ENCODE data around the gene TRAF6. TPM values are rescaled to one million over a fixed set of nuclear protein-coding genes. Genes with fewer than 3 reads are reported as not detected.

Gene TRAF6
- total and polyA plus RNA-seq, 2 experiments from 2014 or later = 4.2 to 10.5 TPM

- H3K4me3 ChIP-seq = no peak overlapping the region
- Mint-ChIP-seq H3K4me1 (no peaks in the 10 kb centered on the region), H3K4me3 (no peak overlapping the region), H3K36me3 (ENCODE audit: low read depth) (peaks cover 19% of the 10 kb centered on the region; the same call in 2 of the 3 replicates), H3K27ac (no peak overlapping the region), H3K27me3 (ENCODE audit: insufficient read depth, low read depth, poor library complexity) (no peaks in the 10 kb centered on the region), H3K9me3 (no peaks in the 10 kb centered on the region)
- ATAC-seq (no peak), DNase-seq (ENCODE audit: low spot score) (no peak)
- no peaks in the 10 kb centered on the region for H3K79me2 ChIP-seq (replicated peaks; ENCODE audit: insufficient read depth)
- TF ChIP-seq NANOG (IDR thresholded peaks at IDR 0.05; ENCODE audit: borderline replicate concordance) (no peak), REST (IDR thresholded peaks at IDR 0.05; ENCODE audit: unreplicated experiment) (no peak), JUNB (IDR thresholded peaks at IDR 0.05; ENCODE audit: unreplicated experiment) (no peak)
- no peaks in the 10 kb centered on the region for H3F3A ChIP-seq (replicated peaks; ENCODE audit: low read depth)
- peaks cover 14% of the 10 kb centered on the region; the same call in 1 of the 2 replicates for H3K36me3 ChIP-seq (ENCODE audit: insufficient read depth)
- no peaks in the 10 kb centered on the region for H3K9me2 ChIP-seq (ENCODE audit: insufficient read depth)
- no peaks in the 10 kb centered on the region for H4K20me1 ChIP-seq (replicated peaks; ENCODE audit: insufficient read depth)
- no peak overlapping the region for H3K27ac ChIP-seq (ENCODE audit: low read depth)
- no peak overlapping the region for H3K4me2 ChIP-seq
- no peaks in the 10 kb centered on the region for H3K4me1 ChIP-seq (ENCODE audit: insufficient read depth)
- H3K27me3 ChIP-seq (ENCODE audit: insufficient read depth) = no peaks in the 10 kb centered on the region
- H2AFZ ChIP-seq = no peak overlapping the region
Observed at GRCh38 chr11:36493332-36493731, 16.7 kb downstream of the TRAF6 start.

GRCh38 chr11:36492724-36493304 lies 17.3 kb downstream of the TRAF6 start:
- Histone ChIP-seq H3K4me2 (no peak overlapping the region), H3K79me2 (replicated peaks; ENCODE audit: insufficient read depth) (no peaks in the 10 kb centered on the region), H3K27me3 (ENCODE audit: insufficient read depth) (no peaks in the 10 kb centered on the region), H3K4me1 (ENCODE audit: insufficient read depth) (no peaks in the 10 kb centered on the region), H3K27ac (ENCODE audit: low read depth) (no peak overlapping the region), H3K4me3 (no peak overlapping the region), H3K9me2 (ENCODE audit: insufficient read depth) (no peaks in the 10 kb centered on the region), H4K20me1 (replicated peaks; ENCODE audit: insufficient read depth) (no peaks in the 10 kb centered on the region), H3K36me3 (ENCODE audit: insufficient read depth) (peaks cover 14% of the 10 kb centered on the region; the same call in 1 of the 2 replicates), H2AFZ (no peak overlapping the region), H3F3A (replicated peaks; ENCODE audit: low read depth) (no peaks in the 10 kb centered on the region)
- DNase-seq (ENCODE audit: low spot score) = peak; percentile 73
- ATAC-seq = peak; percentile 53; the same call in 2 of the 3 replicates
- Mint-ChIP-seq H3K36me3 (ENCODE audit: low read depth) (peaks cover 19% of the 10 kb centered on the region; the same call in 2 of the 3 replicates), H3K9me3 (no peaks in the 10 kb centered on the region), H3K27ac (no peak overlapping the region), H3K27me3 (ENCODE audit: insufficient read depth, low read depth, poor library complexity) (no peaks in the 10 kb centered on the region), H3K4me3 (no peak overlapping the region), H3K4me1 (no peaks in the 10 kb centered on the region)
- TF ChIP-seq ETS1 (IDR thresholded peaks at IDR 0.05) (no peak), CTCF (conservative IDR thresholded peaks at IDR 0.05; ENCODE audit: low read depth in 2 of 2) (peak; percentile 67 to 92)

All from GM23338 (cell line).